Activated CD4-positive, alpha-beta T cell treated with anti-CD3 and anti-CD28 coated beads for 36 hours (primary cell): ENCODE results near the gene PDGFB. TPM values are rescaled to one million over a fixed set of nuclear protein-coding genes. Genes with fewer than 3 reads are reported as not detected.
A peak's percentile ranks its signal among the peaks of the same experiment; 100 is the strongest.

ENCODE experiments used
- ATAC-seq: fragments of 200-7000 bp; cut with Tn5 transposase; one replicate; pipeline ENCODE4 v1.10.0; 2021; ENCODE audit warnings: mild to moderate bottlenecking, moderate library complexity
- CTCF ChIA-PET: fragments of 350-600 bp; sonication (Branson Sonifier 250); formaldehyde crosslinking; loops from one replicate; lab custom pipeline; 2021; ENCODE audit warnings: antibody characterized with exemption; lab: Charles Lee
- POLR2A ChIA-PET: fragments of 350-600 bp; sonication (Branson Sonifier 250); formaldehyde crosslinking; loops from one replicate; lab custom pipeline; 2021; ENCODE audit warnings: antibody characterized with exemption, inconsistent platforms; lab: Charles Lee
- DNase-seq: peaks from one replicate; pipeline ENCODE4 v3.0.0-alpha.2; 2020
- H3K27ac Mint-ChIP-seq: one replicate; pipeline ENCODE4 v1.8.0; 2021; ENCODE audit warnings: mixed read lengths
- H3K27me3 Mint-ChIP-seq: one replicate; pipeline ENCODE4 v1.8.0; 2021; ENCODE audit warnings: mixed read lengths
- H3K36me3 Mint-ChIP-seq: one replicate; pipeline ENCODE4 v1.8.0; 2021; ENCODE audit warnings: low read depth, mixed read lengths
- H3K4me1 Mint-ChIP-seq: one replicate; pipeline ENCODE4 v1.8.0; 2021; ENCODE audit warnings: mixed read lengths
- H3K4me3 Mint-ChIP-seq: one replicate; pipeline ENCODE4 v1.8.0; 2021; ENCODE audit warnings: mild to moderate bottlenecking, moderate library complexity, mixed read lengths
- H3K9me3 Mint-ChIP-seq: one replicate; pipeline ENCODE4 v1.8.0; 2021; ENCODE audit warnings: low read depth, mixed read lengths
- intact Hi-C, 2 experiments: fragments of 100-400 bp; cut with DNase I in 1 of 2; cut with micrococcal nuclease in 1 of 2; formaldehyde crosslinking; loops; one replicate each; pipeline versions ENCODE4 v1.14.2 to v1.15.1; 2022 to 2024; cut with DNase I, micrococcal nuclease
- total RNA-seq, 2 experiments: library from RNA; stranded (reverse); gene quantifications; one replicate each; pipeline ENCODE4 v1.2.3, GENCODE V29; 2021

The PDGFB gene
- total RNA-seq, 2 experiments from 2014 or later, result 2.5 to 3.4 TPM

DNA sequence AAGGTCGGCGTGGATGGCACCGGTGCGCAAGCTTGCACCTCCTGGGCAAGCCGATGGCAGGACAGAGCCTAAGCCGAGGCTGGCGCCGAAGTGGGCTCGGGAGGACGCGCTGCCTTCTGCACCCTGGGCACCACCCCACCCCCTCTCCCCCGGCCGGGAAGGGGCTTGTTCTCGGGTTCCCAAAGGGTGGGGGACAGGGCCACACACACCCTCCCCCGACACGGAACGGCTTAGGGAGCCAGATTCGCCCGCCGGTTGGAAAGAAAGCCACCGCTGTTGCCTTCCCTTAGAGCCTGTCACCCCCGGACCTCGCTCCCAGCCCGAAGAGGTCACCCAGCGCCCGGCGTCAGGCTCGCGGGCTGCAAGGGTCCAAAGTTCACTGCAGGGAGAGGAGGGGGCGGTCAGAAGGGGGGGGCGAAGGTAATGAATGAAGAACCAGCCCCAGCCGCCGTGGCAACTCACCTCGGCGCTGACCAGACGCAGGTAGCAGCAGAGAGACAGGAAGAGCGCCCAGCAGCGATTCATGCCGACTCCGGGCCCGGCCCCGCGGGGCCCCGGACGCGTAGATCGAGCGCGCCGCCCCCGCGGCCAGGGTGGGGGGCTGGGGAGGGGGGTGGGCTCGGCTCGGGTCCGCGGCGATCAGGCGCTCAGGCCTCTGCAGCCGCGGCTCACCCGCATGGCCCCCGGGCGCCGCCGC, 1.2 kb downstream of the PDGFB start:
- POLR2A ChIA-PET, result interaction anchor here (0.6 to 0.9 kb wide), 3 partner anchors 17 to 259 kb away, joined by 3 to 5 read pairs (median 4); no protein-coding TSS in a partner anchor
- Mint-ChIP-seq H3K27me3 (peaks cover 23% of the 10 kb centered on the region), H3K27ac (no peak overlapping the region), H3K4me3 (peak overlapping the region; percentile 68), H3K36me3 (no peaks in the 10 kb centered on the region), H3K9me3 (no peaks in the 10 kb centered on the region), H3K4me1 (peaks cover 43% of the 10 kb centered on the region)
- ATAC-seq (no peak), DNase-seq (peak; percentile 32)
- CTCF ChIA-PET, result no interaction called here
- intact Hi-C loops, result loop anchor here in 1 of 2 experiments (2.0 kb wide), 2 partner anchors 73 to 75 kb away; partner anchors contain the start of gene RPL3

GRCh38 chr22:39242595-39243438, 2.0 kb downstream of the PDGFB start:
- H3K27me3 Mint-ChIP-seq, result peaks cover 23% of the 10 kb centered on the region
- peak overlapping the region; percentile 68 for H3K4me3 Mint-ChIP-seq
- ATAC-seq, result peak; percentile 13
- no peak overlapping the region for H3K27ac Mint-ChIP-seq
- peaks cover 43% of the 10 kb centered on the region for H3K4me1 Mint-ChIP-seq
- peak; percentile 63 for DNase-seq
- no peaks in the 10 kb centered on the region for H3K9me3 Mint-ChIP-seq
- intact Hi-C loops, result loop anchor here in 1 of 2 experiments (2.0 kb wide), 2 partner anchors 72 to 76 kb away; partner anchors contain the start of gene RPL3
- POLR2A ChIA-PET, result interaction anchor here (0.6 to 0.9 kb wide), 3 partner anchors 16 to 258 kb away, joined by 3 to 5 read pairs (median 4); no protein-coding TSS in a partner anchor
- CTCF ChIA-PET, result interaction anchor here (0.6 kb wide), 1 partner anchor 60 kb away, joined by 3 read pairs; no protein-coding TSS in a partner anchor
- no peaks in the 10 kb centered on the region for H3K36me3 Mint-ChIP-seq

DNA sequence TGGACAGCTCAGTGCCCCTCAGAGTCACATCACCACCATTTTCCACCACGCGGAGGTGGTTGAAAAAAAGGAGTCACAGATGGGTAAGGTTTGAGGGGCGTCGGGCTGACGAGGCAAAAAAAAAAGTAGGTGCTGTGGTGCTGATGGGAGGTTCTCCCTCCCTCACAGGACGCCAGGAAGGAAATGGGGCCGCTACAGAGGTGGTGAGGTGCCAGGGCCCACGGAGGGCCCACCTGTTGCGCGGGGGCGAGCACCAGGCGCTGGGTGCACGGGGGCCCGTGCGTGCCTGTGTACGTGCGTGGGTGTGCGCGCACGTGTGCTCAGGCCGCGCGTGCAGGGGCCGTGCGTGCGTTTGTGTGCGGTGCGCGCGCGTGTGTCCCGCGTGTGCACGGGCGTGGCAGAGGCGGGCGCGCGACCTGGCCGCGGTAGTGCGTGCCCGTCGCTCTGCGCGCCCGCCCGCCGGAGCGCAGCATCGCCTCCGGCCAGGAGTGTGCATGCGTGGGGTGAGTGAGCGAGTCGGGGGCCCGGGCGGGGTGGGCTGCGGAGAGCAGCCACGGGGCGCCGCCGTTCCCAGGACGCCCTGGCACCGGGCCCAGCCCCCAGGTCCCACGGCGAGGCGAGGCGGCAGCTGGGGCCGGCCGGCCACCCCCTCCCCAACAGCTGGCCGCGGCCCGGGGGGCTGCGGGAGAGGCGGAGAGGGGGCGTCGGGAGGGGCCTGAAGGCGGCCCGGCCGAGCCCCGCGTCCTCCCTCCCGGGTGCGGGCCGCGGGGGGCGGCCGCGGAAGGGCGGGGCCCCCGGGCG, 2.8 kb downstream of the PDGFB start:
- DNase-seq, result peak; percentile 41
- CTCF ChIA-PET, result interaction anchor here (0.6 to 1.0 kb wide), 2 partner anchors 59 to 74 kb away, joined by 3 to 4 read pairs; no protein-coding TSS in a partner anchor
- H3K36me3 Mint-ChIP-seq, result no peaks in the 10 kb centered on the region
- peaks cover 22% of the 10 kb centered on the region for H3K27me3 Mint-ChIP-seq
- peak; percentile 13 for ATAC-seq
- intact Hi-C loops, result loop anchor here in 1 of 2 experiments (2.0 kb wide), 2 partner anchors 71 to 77 kb away; partner anchors contain the start of gene RPL3
- H3K9me3 Mint-ChIP-seq, result no peaks in the 10 kb centered on the region
- POLR2A ChIA-PET, result interaction anchor here (0.6 to 1.3 kb wide), 2 partner anchors 22 to 77 kb away, joined by 3 to 4 read pairs; partner anchors contain the start of gene RPL3
- H3K4me1 Mint-ChIP-seq, result peaks cover 50% of the 10 kb centered on the region
- H3K27ac Mint-ChIP-seq, result peak overlapping the region; percentile 85
- peak overlapping the region; percentile 67 for H3K4me3 Mint-ChIP-seq

DNA sequence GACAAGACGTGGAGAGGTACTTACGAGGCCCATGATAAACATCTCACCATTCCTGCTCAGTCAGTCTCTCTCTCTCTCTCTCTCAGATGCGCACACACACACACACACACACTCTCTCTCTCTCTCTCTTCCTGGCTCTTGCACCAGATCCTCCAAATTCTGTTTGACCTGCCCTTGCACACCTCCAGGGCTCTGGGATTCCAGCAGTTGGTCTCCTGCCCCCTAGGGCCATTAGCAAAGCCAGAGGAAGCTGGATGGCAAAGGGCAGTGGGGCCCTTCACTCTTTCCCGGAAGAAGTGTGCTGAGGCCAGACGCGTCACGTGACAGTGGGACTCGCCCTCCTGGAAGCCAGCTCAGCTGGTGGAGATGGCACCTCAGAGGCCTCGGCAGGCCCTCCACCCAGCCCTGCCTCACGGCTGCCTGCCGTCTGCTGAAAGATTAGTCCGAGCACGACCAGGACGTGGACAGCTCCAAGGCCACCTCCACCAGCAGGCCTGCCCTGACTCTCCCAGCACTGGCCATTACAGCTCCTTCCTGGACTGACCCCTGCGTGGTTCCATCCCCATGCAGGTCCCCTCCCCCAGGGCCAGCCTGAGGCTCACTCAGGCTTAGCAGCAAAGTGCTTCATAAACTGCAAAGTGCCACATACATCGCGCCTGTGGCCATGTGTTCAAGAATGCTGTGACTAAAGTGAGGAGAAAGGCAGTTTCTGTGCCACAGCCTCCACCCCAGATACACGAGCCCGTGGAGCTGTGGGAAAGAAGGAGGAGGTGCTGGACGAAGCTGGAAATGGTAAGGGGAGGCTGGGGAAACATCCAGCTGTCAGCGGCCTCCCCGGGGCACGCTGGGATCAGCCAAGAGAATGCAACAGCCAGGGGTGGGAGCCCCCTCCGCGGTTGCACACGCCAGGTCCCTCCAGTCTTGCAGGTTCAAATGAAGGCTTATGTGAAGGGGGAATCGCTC, 3.7 kb downstream of the PDGFB start:
- H3K4me3 Mint-ChIP-seq, result peak overlapping the region; percentile 67
- peaks cover 59% of the 10 kb centered on the region for H3K4me1 Mint-ChIP-seq
- H3K27ac Mint-ChIP-seq, result peak overlapping the region; percentile 85
- ChIA-PET POLR2A (interaction anchor here (0.6 to 1.3 kb wide), 4 partner anchors 23 to 702 kb away, joined by 3 to 5 read pairs (median 4); partner anchors contain the start of gene RPL3), CTCF (interaction anchor here (0.6 to 1.0 kb wide), 3 partner anchors 25 to 75 kb away, joined by 3 to 4 read pairs (median 3); no protein-coding TSS in a partner anchor)
- intact Hi-C loops, result no loop called here
- no peaks in the 10 kb centered on the region for H3K36me3 Mint-ChIP-seq
- peaks cover 24% of the 10 kb centered on the region for H3K27me3 Mint-ChIP-seq
- peak; percentile 40 for ATAC-seq
- DNase-seq, result peak; percentile 74
- H3K9me3 Mint-ChIP-seq, result no peaks in the 10 kb centered on the region

- Mint-ChIP-seq H3K9me3 (no peaks in the 10 kb centered on the region), H3K4me3 (peak overlapping the region; percentile 67), H3K36me3 (no peaks in the 10 kb centered on the region), H3K4me1 (peaks cover 64% of the 10 kb centered on the region), H3K27ac (peak overlapping the region; percentile 85), H3K27me3 (peaks cover 26% of the 10 kb centered on the region)
- CTCF ChIA-PET, result interaction anchor here (1.0 to 1.6 kb wide), 2 partner anchors 11 to 75 kb away, joined by 4 to 8 read pairs; no protein-coding TSS in a partner anchor
- DNase-seq (no peak), ATAC-seq (no peak)
- intact Hi-C loops, result no loop called here
- POLR2A ChIA-PET, result no interaction called here
Measured at GRCh38 chr22:39239561-39240423, 5.0 kb downstream of the PDGFB start.

- ChIA-PET POLR2A (no interaction called here), CTCF (interaction anchor here (1.0 to 1.6 kb wide), 2 partner anchors 11 to 76 kb away, joined by 4 to 8 read pairs; no protein-coding TSS in a partner anchor)
- DNase-seq (no peak), ATAC-seq (no peak)
- Mint-ChIP-seq H3K4me1 (peaks cover 69% of the 10 kb centered on the region), H3K36me3 (no peaks in the 10 kb centered on the region), H3K27ac (no peak overlapping the region), H3K4me3 (no peak overlapping the region), H3K9me3 (no peaks in the 10 kb centered on the region), H3K27me3 (peaks cover 30% of the 10 kb centered on the region)
- intact Hi-C loops, result no loop called here
Measured at GRCh38 chr22:39238966-39239505, 5.7 kb downstream of the PDGFB start.

DNA sequence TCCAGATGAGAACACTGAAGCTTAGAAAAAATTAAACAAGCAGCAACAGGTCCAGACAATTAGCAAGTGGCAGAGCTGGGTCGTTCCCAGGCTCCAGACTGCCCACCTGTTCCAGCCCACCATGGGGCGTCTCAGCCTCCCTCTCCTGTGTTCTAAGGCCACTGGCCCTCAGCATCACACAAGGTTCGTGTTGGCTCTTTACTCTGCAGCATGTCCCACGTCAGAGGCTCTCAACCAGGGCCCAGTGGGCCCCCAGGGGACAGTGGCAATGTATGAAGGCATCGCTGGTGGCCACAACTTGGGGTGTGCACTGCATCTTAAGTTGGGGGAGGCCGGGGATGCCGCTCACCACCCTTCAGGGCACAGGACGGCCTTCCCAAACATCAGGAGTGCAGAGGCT, 6.2 kb downstream of the PDGFB start:
- H3K27me3 Mint-ChIP-seq, result peaks cover 30% of the 10 kb centered on the region
- H3K9me3 Mint-ChIP-seq, result no peaks in the 10 kb centered on the region
- H3K27ac Mint-ChIP-seq, result no peak overlapping the region
- no peaks in the 10 kb centered on the region for H3K36me3 Mint-ChIP-seq
- CTCF ChIA-PET, result interaction anchor here (0.7 to 1.6 kb wide), 2 partner anchors 10 to 73 kb away, joined by 6 to 8 read pairs; no protein-coding TSS in a partner anchor
- DNase-seq, result no peak
- no peak overlapping the region for H3K4me3 Mint-ChIP-seq
- H3K4me1 Mint-ChIP-seq, result peaks cover 69% of the 10 kb centered on the region
- no peak for ATAC-seq
- POLR2A ChIA-PET, result no interaction called here
- intact Hi-C loops, result no loop called here

GRCh38 chr22:39238101-39238466, 6.7 kb downstream of the PDGFB start:
- no peak for ATAC-seq
- DNase-seq, result no peak
- H3K4me1 Mint-ChIP-seq, result peaks cover 73% of the 10 kb centered on the region
- CTCF ChIA-PET, result interaction anchor here (0.7 kb wide), 1 partner anchor 73 kb away, joined by 6 read pairs; no protein-coding TSS in a partner anchor
- peaks cover 29% of the 10 kb centered on the region for H3K27me3 Mint-ChIP-seq
- POLR2A ChIA-PET, result no interaction called here
- H3K36me3 Mint-ChIP-seq, result no peaks in the 10 kb centered on the region
- no peaks in the 10 kb centered on the region for H3K9me3 Mint-ChIP-seq
- H3K4me3 Mint-ChIP-seq, result no peak overlapping the region
- H3K27ac Mint-ChIP-seq, result no peak overlapping the region
- intact Hi-C loops, result no loop called here
